ENCODE measurements around the gene PCYOX1L. TPM values are rescaled to one million over a fixed set of nuclear protein-coding genes. Genes with fewer than 3 reads are reported as not detected.

The PCYOX1L gene
- 9.7 TPM for polyA plus RNA-seq (2012; ENCODE audit: insufficient read length, low read depth)

- TF ChIP-seq REST (IDR thresholded peaks at IDR 0.05; ENCODE audit: insufficient read depth in 1 of 2, low read depth in 2 of 2, low read length in 2 of 2) (no peak), FOXP2 (optimal IDR thresholded peaks at IDR 0.05; ENCODE audit: borderline replicate concordance, extremely low read depth, extremely low read length, insufficient read depth) (peak; percentile 40), TAF1 (IDR thresholded peaks at IDR 0.05; ENCODE audit: borderline replicate concordance, insufficient read depth, low read length) (no peak), POLR2AphosphoS5 (IDR thresholded peaks at IDR 0.05; ENCODE audit: low read depth, low read length) (no peak; the same call in 1 of the 2 replicates)
Measured at GRCh38 chr5:149357370-149358293, at the start of gene PCYOX1L. Gene PCYOX1L, plus strand, starts transcription at chr5:149358046. Its CDS starts 23 bp downstream, at chr5:149358069.

- TF ChIP-seq REST (IDR thresholded peaks at IDR 0.05; ENCODE audit: insufficient read depth in 1 of 2, low read depth in 2 of 2, low read length in 2 of 2) (no peak), POLR2AphosphoS5 (IDR thresholded peaks at IDR 0.05; ENCODE audit: low read depth, low read length) (no peak)
Measured at GRCh38 chr5:149309354-149309753, 48.5 kb upstream of the PCYOX1L start.

GRCh38 chr5:149310488-149310887 lies 47.4 kb upstream of the PCYOX1L start:
- TF ChIP-seq FOXP2 (optimal IDR thresholded peaks at IDR 0.05; ENCODE audit: borderline replicate concordance, extremely low read depth, extremely low read length, insufficient read depth) (no peak), SIN3A (IDR thresholded peaks at IDR 0.05; ENCODE audit: borderline replicate concordance, insufficient read depth, low read length) (no peak), TAF1 (IDR thresholded peaks at IDR 0.05; ENCODE audit: borderline replicate concordance, insufficient read depth, low read length) (no peak), REST (IDR thresholded peaks at IDR 0.05; ENCODE audit: insufficient read depth in 1 of 2, low read depth in 2 of 2, low read length in 2 of 2) (no peak), POLR2AphosphoS5 (IDR thresholded peaks at IDR 0.05; ENCODE audit: low read depth, low read length) (no peak)

GRCh38 chr5:149310947-149311658 lies 46.7 kb upstream of the PCYOX1L start:
- no peak for TF ChIP-seq FOXP2 (optimal IDR thresholded peaks at IDR 0.05; ENCODE audit: borderline replicate concordance, extremely low read depth, extremely low read length, insufficient read depth)

GRCh38 chr5:149313151-149313841 lies 44.5 kb upstream of the PCYOX1L start:
- no peak for TF ChIP-seq FOXP2 (optimal IDR thresholded peaks at IDR 0.05; ENCODE audit: borderline replicate concordance, extremely low read depth, extremely low read length, insufficient read depth)
- TF ChIP-seq REST (IDR thresholded peaks at IDR 0.05; ENCODE audit: insufficient read depth in 1 of 2, low read depth in 2 of 2, low read length in 2 of 2): no peak
- TF ChIP-seq SIN3A (IDR thresholded peaks at IDR 0.05; ENCODE audit: borderline replicate concordance, insufficient read depth, low read length): no peak
- TF ChIP-seq TAF1 (IDR thresholded peaks at IDR 0.05; ENCODE audit: borderline replicate concordance, insufficient read depth, low read length): no peak
- TF ChIP-seq POLR2AphosphoS5 (IDR thresholded peaks at IDR 0.05; ENCODE audit: low read depth, low read length): no peak

Data from PFSK-1 (cell line).